Measurements from ENCODE around the gene IL17RC. TPM values are rescaled to one million over a fixed set of nuclear protein-coding genes. Genes with fewer than 3 reads are reported as not detected.

IL17RC gene
- total RNA-seq, 1 experiment from 2014 or later = 17.6 TPM

GRCh38 chr3:9869955-9870354 lies 46.9 kb upstream of the IL17RC start:
- Histone ChIP-seq H3K36me3 (ENCODE audit: control insufficient read depth in 1 of 2, insufficient read depth in 2 of 2, low read length in 2 of 2) (no peaks in the 10 kb centered on the region), H3K4me3 (replicated peaks in 1 of 2; ENCODE audit: low read depth in 1 of 2, low read length in 2 of 2) (no peak overlapping the region), H4K20me1 (ENCODE audit: insufficient read depth) (no peaks in the 10 kb centered on the region), H3K9me2 (ENCODE audit: insufficient read depth) (no peaks in the 10 kb centered on the region), H3K9me3 (ENCODE audit: control insufficient read depth in 1 of 2, insufficient read depth in 1 of 2, low read depth in 1 of 2, low read length in 2 of 2) (no peaks in the 10 kb centered on the region), H3K4me1 (ENCODE audit: control insufficient read depth in 1 of 2, insufficient read depth in 2 of 2, low read length in 2 of 2) (peaks cover 0 to 20% of the 10 kb centered on the region in 2 experiments; a peak in 2 of 4 replicates), H3K4me2 (ENCODE audit: low read length) (no peak overlapping the region), H3K79me2 (ENCODE audit: insufficient read depth, low read length) (no peaks in the 10 kb centered on the region), H3K27me3 (ENCODE audit: insufficient read depth, low read length) (no peaks in the 10 kb centered on the region), H3K27ac (ENCODE audit: low read depth, low read length) (no peak overlapping the region), H3K9ac (ENCODE audit: low read length) (no peak overlapping the region), H2AFZ (ENCODE audit: low read depth, low read length, poor library complexity, severe bottlenecking) (no peak overlapping the region)
- ChIA-PET POLR2A (no interaction called here), RAD21 (ENCODE audit: low non-redundant PET in 1 of 2, low total read pairs in 2 of 2, uncharacterized antibody in 2 of 2, unreplicated experiment in 2 of 2) (no interaction called here), CTCF (no interaction called here)
- ATAC-seq = no peak
- no peak for TF ChIP-seq MAX (IDR thresholded peaks at IDR 0.05)
- TF ChIP-seq YY1 (IDR thresholded peaks at IDR 0.05; ENCODE audit: extremely low read depth, insufficient replicate concordance, low read depth, low read length) = no peak
- TF ChIP-seq CTCF (IDR thresholded peaks at IDR 0.05 in 2 of 3, conservative IDR thresholded peaks at IDR 0.05 in 1 of 3; ENCODE audit: borderline replicate concordance in 1 of 3, insufficient read depth in 1 of 3, low read depth in 2 of 3, low read length in 2 of 3) = no peak
- TF ChIP-seq JUND (IDR thresholded peaks at IDR 0.05) = no peak
- TF ChIP-seq ATF3 (IDR thresholded peaks at IDR 0.05) = no peak
- TF ChIP-seq EZH2phosphoT487 (IDR thresholded peaks at IDR 0.05; ENCODE audit: borderline replicate concordance) = no peak
- TF ChIP-seq ZFX (IDR thresholded peaks at IDR 0.05) = no peak
- TF ChIP-seq ZBTB33 (IDR thresholded peaks at IDR 0.05; ENCODE audit: extremely low read depth, insufficient replicate concordance, low read length) = no peak
- TF ChIP-seq TCF7L2 (IDR thresholded peaks at IDR 0.05; ENCODE audit: borderline replicate concordance, extremely low read depth, insufficient read depth, insufficient read length) = no peak
- TF ChIP-seq EGR1 (IDR thresholded peaks at IDR 0.05; ENCODE audit: low read depth) = no peak
- no peak for TF ChIP-seq POLR2A (IDR thresholded peaks at IDR 0.05; ENCODE audit: borderline replicate concordance, extremely low read depth, insufficient read depth, insufficient read length)
- no peak for TF ChIP-seq CBX3 (IDR thresholded peaks at IDR 0.05; ENCODE audit: low read depth)
- BruUV-seq (replicated peaks) = no TSS peak
- intact Hi-C loops (cut with micrococcal nuclease) = no loop called here
- no peak for DNase-seq (ENCODE audit: low read depth, low spot score)
